GM19467 (cell line): ENCODE data around the gene GALNT11.
"Not testable (repeated sequence)": the region's sequence is repeated elsewhere in the genome, so short reads cannot be mapped to it uniquely, and the experiment has no call there.

Experiments
- ATAC-seq: cut with Tn5 transposase; IDR thresholded peaks from one replicate; pipeline ENCODE4 v1.9.1; 2021; ENCODE audit warnings: mild to moderate bottlenecking, moderate library complexity; ENCODE audit not compliant: unreplicated experiment

Gene GALNT11

DNA sequence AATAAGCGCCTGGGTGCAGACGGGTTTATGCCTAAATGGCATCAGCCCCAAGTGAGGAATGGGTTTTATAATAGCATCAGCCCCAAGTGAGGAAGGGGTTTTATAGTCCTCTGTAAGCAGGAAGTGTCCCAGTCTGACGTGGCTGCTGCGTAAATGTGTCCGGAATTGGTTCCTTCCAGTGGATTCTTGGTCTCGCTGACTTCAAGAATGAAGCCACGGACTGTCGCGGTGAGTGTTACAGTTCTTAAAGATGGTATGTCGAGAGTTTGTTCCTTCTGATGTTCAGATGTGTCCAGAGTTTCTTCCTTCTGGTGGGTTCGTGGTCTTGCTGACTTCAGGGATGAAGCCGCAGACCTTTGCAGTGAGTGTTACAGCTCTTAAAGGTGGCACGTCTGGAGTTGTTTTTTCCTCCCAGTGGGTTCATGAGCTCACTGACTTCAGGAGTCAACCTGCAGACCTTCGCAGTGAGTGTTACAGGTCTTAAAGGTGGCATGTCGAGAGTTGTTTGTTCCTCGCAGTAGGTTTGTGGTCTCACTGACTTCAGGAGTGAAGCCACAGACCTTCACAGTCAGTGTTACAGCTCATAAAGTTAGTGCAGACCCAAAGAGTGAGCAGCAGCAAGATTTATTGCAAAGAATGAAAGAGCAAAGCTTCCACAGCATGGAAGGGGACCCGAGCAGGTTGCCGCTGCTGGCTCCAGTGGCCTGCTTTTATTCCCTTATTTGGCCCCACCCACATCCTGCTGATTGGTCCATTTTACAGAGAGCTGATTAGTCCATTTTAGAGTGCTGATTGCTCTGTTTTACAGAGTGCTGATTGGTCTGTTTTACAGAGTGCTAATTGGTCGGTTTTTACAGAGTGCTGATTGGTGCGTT, 2.3 kb downstream of the GALNT11 start:
- not testable (repeated sequence) for ATAC-seq

- not testable (repeated sequence) for ATAC-seq
Measured at GRCh38 chr7:152030059-152030458, 4.6 kb downstream of the GALNT11 start.

- not testable (repeated sequence) for ATAC-seq
Measured at GRCh38 chr7:152030639-152031038, 5.2 kb downstream of the GALNT11 start.

DNA sequence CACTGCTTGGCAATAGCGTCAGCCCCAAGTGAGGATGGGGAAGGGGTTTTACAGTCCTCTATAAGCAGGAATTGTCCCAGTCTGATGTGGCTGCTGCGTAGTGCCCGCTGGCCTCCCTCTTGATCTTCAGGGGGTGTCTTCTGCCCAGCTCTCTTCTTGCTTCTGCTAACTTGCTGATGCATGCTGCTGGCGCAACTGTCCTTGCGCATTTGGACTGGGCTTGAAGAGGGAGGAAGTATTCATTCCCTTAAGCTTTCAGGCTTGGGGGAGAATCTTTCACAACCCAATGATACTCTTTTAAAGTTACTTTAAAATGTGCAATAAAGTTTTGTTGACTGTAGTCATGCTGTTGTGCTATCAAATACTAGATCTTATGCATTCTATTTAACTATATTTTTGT, 10.3 kb downstream of the GALNT11 start:
- ATAC-seq: no peak

DNA sequence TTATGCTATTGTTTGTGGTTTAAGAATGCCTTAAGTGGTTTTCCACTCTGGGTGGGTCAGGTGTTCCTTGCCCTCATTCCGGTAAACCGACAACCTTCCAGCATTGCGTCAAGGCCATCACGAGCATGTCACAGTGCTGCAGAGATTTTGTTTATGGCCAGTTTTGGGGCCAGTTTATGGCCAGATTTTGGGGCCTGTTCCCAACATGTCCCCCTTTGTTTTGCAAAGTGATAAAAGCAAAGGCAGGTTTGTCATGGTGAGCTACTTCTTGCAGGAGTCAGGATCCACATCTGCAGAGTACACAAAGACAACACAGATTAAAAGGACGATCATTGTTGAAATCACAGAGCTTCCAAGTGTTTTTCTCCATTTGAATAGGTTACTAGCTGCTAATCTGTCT, 12.9 kb downstream of the GALNT11 start:
- not testable (repeated sequence) for ATAC-seq

DNA sequence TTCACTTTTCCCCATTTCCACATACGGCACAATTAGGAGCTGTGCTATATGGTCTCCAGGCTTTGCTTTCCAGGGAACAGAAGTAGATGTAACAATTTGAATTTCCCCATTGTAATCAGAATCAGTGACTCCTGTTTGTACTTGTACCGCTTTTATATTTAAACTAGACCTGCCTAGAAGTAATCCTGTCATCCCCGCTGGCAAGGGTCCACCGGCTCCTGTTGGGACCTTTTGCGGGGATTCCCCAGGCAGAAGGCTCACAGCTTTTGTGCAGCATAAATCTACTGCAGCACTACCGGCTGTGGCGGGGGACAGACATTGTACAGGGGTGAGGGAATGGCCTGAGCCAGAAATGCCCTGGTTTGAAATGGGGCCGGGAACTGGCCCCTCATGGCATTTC, 17.6 kb downstream of the GALNT11 start:
- ATAC-seq: not testable (repeated sequence)

DNA sequence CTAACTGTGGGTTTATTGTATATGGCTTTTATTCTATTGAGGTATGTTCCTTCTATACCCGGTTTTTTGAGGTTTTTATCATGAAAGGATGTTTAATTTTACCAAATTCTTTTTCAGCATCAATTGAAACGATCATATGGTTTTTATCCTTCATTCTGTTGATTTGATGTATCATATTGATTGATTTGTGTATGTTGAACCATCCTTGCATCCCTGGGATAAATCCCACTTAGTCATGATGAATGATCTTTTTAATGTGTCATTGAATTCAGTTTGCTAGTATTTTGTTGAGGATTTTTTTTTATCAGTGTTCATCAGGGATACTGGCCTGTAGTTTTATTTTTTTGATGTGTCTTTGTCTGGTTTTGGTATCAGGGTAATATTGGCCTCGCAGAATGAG, 19.4 kb downstream of the GALNT11 start:
- not testable (repeated sequence) for ATAC-seq

- no peak for ATAC-seq
Measured at GRCh38 chr7:152046531-152046930, 21.1 kb downstream of the GALNT11 start.

DNA sequence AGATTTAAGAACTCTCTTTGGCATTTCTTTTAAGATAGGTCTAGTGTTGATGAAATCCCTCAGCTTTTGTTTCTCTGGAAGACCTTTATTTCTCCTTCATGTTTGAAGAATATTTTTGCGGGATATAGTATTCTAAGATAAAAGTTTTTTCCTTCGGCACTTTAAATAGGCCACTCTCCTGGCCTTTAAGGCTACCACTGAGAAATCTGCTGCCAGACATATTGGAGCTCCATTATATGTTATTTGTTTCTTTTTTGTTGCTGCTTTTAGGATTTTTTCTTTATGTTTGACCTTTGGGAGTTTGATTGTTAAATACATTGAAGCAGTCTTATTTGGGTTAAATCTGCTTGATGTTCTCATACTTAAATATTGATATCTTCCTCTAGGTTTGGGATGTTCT, 22.6 kb downstream of the GALNT11 start:
- no peak for ATAC-seq

DNA sequence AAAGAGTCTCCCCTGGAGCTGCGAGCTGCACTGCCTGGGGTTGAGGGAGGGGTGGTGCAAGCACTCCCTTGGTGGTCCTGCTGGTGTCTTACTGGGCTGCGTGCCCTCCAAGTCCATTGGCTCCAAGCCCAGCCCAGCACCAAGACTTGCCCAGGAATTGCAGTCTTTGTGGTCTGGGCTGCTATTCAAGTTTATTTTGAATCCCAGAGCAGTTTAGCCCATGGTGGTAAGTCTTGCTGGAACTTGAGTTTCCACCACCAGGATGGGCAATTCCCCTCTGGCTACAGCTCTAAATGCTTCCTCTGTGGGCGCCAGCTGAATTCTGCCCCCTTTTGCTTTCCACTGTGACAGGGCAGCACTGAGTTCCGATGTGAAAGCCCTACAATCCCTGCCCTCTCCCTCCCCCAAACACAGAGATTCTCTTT, 25.1 kb downstream of the GALNT11 start:
- ATAC-seq: no peak

DNA sequence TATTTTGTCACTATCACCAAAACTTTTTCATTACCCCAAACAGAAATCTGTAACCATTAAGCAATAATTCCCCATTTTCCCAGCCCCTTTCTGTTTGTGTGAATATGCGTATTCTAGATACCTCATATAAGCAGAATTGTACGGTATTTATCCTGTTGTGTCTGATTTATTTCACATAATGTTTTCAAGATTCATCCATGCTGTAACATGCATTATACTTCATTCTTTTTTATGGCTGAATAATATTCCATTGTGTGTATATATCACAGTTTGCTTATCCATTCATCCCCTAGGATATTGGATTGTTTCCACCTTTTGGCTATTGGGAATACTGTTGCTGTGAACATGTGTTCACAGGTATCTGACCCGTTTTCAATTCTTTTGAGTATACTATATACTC, 26.5 kb downstream of the GALNT11 start:
- ATAC-seq: no peak

DNA sequence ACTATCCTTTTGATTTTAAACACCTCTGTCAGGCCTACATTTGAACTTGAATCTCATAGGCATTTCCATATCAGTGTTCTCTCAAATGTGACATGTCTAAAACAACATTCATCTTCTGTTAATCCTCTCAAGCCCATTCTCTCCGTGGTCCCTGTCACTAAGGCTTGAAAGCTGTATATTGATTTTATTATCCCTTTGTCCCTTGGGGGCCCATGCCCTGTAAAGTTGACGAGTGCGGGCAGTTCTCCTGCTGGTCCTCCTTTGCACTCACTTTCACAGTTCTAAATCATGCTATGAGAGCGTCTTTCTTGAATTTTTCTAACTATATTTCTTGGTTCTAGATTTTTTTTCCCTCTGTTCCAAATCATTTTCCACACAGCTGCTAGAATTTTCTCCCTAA, 27.3 kb downstream of the GALNT11 start:
- ATAC-seq: no peak

GRCh38 chr7:152054367-152055230, 29.1 kb downstream of the GALNT11 start:
- no peak for ATAC-seq

DNA sequence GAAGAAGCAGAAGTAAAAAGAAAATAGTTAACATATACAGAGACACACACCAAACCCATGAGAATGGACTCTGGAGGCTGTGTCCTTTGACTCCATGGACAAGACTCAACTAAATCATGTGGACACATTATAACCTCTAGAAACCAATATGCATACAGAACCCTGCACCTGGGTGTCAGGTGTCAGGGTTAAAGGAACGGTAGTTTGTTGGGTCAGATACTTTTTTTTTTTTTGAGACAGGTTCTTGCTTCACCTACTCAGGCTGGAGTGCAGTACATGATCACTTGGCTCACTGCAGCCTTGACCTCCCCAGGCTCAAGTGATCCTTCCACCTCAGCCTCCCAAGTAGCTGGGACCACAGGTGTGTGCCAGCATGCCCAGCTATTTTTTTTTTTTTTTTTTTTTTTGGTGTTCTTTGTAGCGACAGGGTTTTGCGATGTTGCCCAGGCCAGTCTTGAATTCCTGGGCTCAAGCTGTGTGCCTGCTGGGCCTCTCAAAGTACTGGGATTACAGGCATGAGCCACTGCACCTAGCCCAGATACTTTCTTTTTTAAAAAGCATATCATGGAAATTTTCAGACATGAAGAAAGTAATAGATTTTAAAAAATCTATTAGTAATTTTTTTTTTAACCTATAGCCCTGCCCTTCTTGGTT, 31.3 kb downstream of the GALNT11 start:
- no peak for ATAC-seq

GRCh38 chr7:152059311-152059710, 33.8 kb downstream of the GALNT11 start:
- ATAC-seq: no peak

GRCh38 chr7:152061086-152061485, 35.6 kb downstream of the GALNT11 start:
- ATAC-seq: not testable (repeated sequence)

- not testable (repeated sequence) for ATAC-seq
Measured at GRCh38 chr7:152063192-152063591, 37.7 kb downstream of the GALNT11 start.

GRCh38 chr7:152063821-152064220, 38.3 kb downstream of the GALNT11 start:
- ATAC-seq: not testable (repeated sequence)

GRCh38 chr7:152065800-152066344, 40.4 kb downstream of the GALNT11 start:
- ATAC-seq: not testable (repeated sequence)

DNA sequence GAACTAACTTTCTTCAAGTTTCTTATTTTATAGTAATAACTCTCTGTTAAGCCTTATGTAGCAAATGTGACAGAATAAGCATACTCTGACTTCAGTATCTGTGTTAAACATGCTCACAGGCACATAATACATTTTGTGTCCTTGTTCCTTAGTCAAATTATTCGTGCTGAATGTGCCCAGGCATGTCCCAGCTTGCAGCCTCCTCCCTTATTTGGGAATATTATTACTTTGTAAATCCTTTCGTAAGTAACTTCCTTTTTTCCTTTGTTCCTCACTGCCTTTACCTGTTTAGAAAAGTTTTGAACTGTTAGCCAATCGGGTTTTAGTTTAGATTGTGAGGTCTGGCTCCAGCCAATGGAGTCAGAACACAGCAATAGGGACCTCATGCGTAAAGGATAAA, 46.9 kb downstream of the GALNT11 start:
- ATAC-seq: no peak

DNA sequence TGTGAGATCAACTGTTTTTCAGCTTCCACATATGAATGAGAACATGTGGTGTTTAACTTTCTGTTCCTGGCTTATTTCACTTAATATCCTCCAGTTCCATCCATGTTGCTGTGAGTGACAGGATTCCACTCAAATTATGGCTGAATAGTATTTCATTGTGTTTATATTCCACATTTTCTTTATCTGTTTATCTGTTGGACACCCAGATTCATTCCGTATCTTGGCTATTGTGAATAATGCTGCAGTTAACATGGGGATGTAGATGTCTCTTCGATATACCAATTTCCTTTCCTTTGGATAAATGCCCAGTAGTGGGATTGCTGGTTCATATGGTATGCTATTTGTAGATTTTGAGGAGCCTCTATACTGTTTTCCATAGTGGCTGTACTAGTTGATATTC, 47.9 kb downstream of the GALNT11 start:
- ATAC-seq: no peak
